Thymus (tissue), 14 donors: ENCODE measurements around the gene PERM1. TPM values are rescaled to one million over a fixed set of nuclear protein-coding genes. Genes with fewer than 3 reads are reported as not detected.
"Not testable (repeated sequence)": the region's sequence is repeated elsewhere in the genome, so short reads cannot be mapped to it uniquely, and the experiment has no call there.

Experiments used
- DNase-seq, 9 donors: peaks; one replicate each; pipeline ENCODE4 v3.0.0-alpha.2; 2013; ENCODE audit warnings: low spot score in 9 of 9, low read depth in 6 of 9, missing footprints in 1 of 9
- H3K27ac ChIP-seq, 2 donors: one replicate each; pipeline ENCODE4 v1.5.1; 2013; ENCODE audit warnings: control low read depth in 1 of 2, low read depth in 1 of 2, low read length in 1 of 2, mild to moderate bottlenecking in 1 of 2, moderate library complexity in 1 of 2
- H3K27me3 ChIP-seq, 2 donors: one replicate each; pipeline ENCODE4 v1.5.1; 2013; ENCODE audit warnings: low read length in 1 of 2; ENCODE audit not compliant: control insufficient read depth in 2 of 2, insufficient read depth in 1 of 2
- H3K36me3 ChIP-seq, 2 donors: one replicate each; pipeline ENCODE4 v1.5.1; 2013; ENCODE audit warnings: low read length in 1 of 2, mild to moderate bottlenecking in 1 of 2, moderate library complexity in 1 of 2; ENCODE audit not compliant: control insufficient read depth in 2 of 2, insufficient read depth in 2 of 2
- H3K4me1 ChIP-seq, 2 donors: one replicate each; pipeline ENCODE4 v1.5.1; 2013; ENCODE audit warnings: low read length in 2 of 2; ENCODE audit not compliant: control insufficient read depth in 2 of 2, insufficient read depth in 2 of 2
- H3K4me3 ChIP-seq, 2 donors: one replicate each; pipeline ENCODE4 v1.5.1; 2013; ENCODE audit warnings: low read length in 2 of 2, control low read depth in 1 of 2, mild to moderate bottlenecking in 1 of 2
- H3K9me3 ChIP-seq, 2 donors: one replicate each; pipeline ENCODE4 v1.5.1; 2013; ENCODE audit warnings: low read length in 1 of 2, mild to moderate bottlenecking in 1 of 2; ENCODE audit not compliant: control insufficient read depth in 2 of 2, insufficient read depth in 1 of 2
- WGBS: extraction: QIAGEN DNeasy Blood & Tissue Kit; methylation state at CpG from one replicate; pipeline ENCODE4 v1.1.7; 2013; 5-methylcytosine and 5-hydroxymethylcytosine counted together
- long read RNA-seq, 10 donors: transcript quantifications; one replicate each; lab custom pipeline, GENCODE V29; 2026
- polyA plus RNA-seq: library from polyadenylated mRNA; stranded (reverse); fragments of 200-250 nt; gene quantifications from one replicate; pipeline ENCODE4 v1.2.3, GENCODE V29; 2013
- total RNA-seq: library from RNA; stranded (reverse); fragments of 120-200 nt; gene quantifications from one replicate; pipeline ENCODE4 v1.2.4, GENCODE V29; 2013
- donor health status: healthy.

Gene PERM1
- total RNA-seq (0.05 TPM), polyA plus RNA-seq (0.59 TPM)
- long read RNA-seq, donor 1 = 0 reads
- long read RNA-seq, donor 2 = 0 reads
- long read RNA-seq, donor 3 = 0 reads
- long read RNA-seq, donor 4, partial matches to known transcripts = 0 of 1 reads
- long read RNA-seq, donor 4, other reads (novel, unspliced or antisense) = 0 of 1 reads
- long read RNA-seq, donor 5 = 0 reads
- long read RNA-seq, donor 6 = 0 reads
- long read RNA-seq, donor 7 = 0 reads
- long read RNA-seq, donor 8 = 0 reads
- long read RNA-seq, donor 9 = 0 reads
- long read RNA-seq, donor 10 = 0 reads

DNA sequence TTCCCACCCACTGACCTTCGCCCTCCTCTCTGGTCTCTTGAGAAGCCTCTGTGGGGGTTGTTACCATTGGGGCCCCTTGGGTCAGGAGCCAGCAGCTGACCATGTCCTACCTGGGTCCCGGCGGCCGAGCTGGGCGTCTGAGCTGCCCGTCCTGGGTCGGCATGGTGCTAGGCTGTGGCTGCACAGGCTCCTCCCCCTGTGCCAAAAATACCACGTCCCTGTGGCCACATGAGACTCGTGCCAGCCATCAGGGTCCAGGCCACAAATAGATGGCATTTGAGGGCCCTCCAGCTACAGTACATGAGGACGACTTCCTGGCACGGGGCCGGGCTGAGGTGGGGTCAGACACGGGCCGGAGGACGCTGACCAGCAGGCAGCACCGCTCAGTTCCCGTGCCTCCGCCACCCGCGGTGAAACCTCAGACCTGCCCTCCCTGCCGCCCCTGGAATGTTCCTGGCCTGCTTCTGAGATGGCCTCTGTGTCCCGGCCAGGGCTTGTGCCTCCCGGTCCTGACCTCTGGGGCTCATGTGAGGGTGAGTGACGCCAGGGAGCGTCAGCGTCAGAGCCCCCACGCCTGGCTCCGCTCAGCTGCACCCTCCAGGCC is at the start of gene PERM1:
Gene PERM1 (minus strand): TSS at position 139 of the 604 bp plus-strand sequence. CDS start 1,064 bp downstream, outside the sequence.
- 78% methylated on average over 28 of the region's 28 CpGs for WGBS
- no peak within 1 kb of the TSS for H3K4me3 ChIP-seq
- no peak within 1 kb of the TSS for H3K27ac ChIP-seq
- peaks cover 0 to 2% of the 10 kb centered on the region in 2 donors for H3K4me1 ChIP-seq
- H3K27me3 ChIP-seq = peaks cover 0 to 45% of the 10 kb centered on the region in 2 donors
- DNase-seq = no peak
- H3K9me3 ChIP-seq = peaks cover 0 to 11% of the 10 kb centered on the region in 2 donors
- H3K36me3 ChIP-seq = no peaks in the 10 kb centered on the region

GRCh38 chr1:1030867-1031658 is 49.2 kb upstream of the PERM1 start:
- Histone ChIP-seq H3K4me1 (peaks cover 7 to 10% of the 10 kb centered on the region in 2 donors), H3K27me3 (peaks cover 37 to 59% of the 10 kb centered on the region in 2 donors)
- DNase-seq, H3K27ac ChIP-seq, H3K4me3 ChIP-seq, H3K9me3 ChIP-seq, H3K36me3 ChIP-seq: not testable (repeated sequence)
- WGBS = 89% methylated on average over 7 of the region's 7 CpGs

GRCh38 chr1:1027791-1028190 is 45.9 kb upstream of the PERM1 start:
- 90% methylated on average over 17 of the region's 17 CpGs for WGBS

DNA sequence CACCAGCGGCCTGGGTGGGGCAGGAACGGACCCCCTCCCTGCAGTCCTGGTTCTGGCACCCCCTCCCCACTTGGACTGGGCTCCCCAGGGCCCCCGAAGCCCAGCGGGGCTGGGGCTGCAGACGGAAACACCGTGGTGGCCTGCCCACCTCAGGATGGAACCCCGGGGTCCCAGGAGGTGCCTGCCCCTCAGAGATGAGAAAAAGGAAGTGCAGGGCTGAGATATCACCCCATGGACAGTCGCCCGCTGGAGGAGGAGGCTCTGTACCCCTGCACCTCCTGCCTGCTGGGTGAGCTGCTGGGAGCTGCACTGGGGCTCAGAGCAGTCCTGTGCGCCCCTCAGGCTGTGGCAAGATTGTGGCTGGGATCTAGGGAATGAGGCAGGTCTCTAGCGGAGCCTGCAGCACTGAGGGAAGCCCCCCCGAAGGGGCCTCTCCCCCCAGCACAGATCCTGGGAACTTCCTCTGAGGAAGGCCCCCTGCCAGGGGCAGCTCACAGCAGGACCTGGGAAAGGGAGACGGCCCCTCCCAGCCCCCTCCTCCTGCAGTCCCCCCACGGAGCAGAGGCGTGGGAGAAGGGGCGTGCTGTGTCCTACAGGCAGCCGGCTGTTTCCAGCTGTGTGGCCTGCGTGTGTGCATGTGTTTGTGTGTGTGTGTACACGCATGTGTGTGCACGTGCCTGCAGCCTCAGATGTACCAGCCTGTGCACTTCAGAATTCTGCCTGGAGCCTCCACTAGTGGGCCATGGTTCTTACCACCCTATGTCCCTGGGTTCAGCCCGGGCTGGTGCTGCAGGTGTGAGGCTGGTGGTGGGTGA is 44.9 kb upstream of the PERM1 start:
- peaks cover 0 to 10% of the 10 kb centered on the region in 2 donors for H3K4me1 ChIP-seq
- peaks cover 1% of the 10 kb centered on the region in 2 donors for H3K9me3 ChIP-seq
- no peaks in the 10 kb centered on the region for H3K36me3 ChIP-seq
- no peak for DNase-seq
- 64% methylated on average over 21 of the region's 21 CpGs for WGBS
- peaks cover 11 to 51% of the 10 kb centered on the region in 2 donors for H3K27me3 ChIP-seq
- H3K4me3 ChIP-seq = no peak overlapping the region
- H3K27ac ChIP-seq = no peak overlapping the region

More at GRCh38 chr1:1027791-1028190, 45.9 kb upstream of the PERM1 start:
- no peak overlapping the region for H3K4me3 ChIP-seq
- peaks cover 0 to 11% of the 10 kb centered on the region in 2 donors for H3K4me1 ChIP-seq
- H3K27me3 ChIP-seq = peaks cover 13 to 51% of the 10 kb centered on the region in 2 donors
- no peak for DNase-seq
- peaks cover 0 to 1% of the 10 kb centered on the region in 2 donors for H3K9me3 ChIP-seq
- no peaks in the 10 kb centered on the region for H3K36me3 ChIP-seq
- no peak overlapping the region for H3K27ac ChIP-seq

DNA sequence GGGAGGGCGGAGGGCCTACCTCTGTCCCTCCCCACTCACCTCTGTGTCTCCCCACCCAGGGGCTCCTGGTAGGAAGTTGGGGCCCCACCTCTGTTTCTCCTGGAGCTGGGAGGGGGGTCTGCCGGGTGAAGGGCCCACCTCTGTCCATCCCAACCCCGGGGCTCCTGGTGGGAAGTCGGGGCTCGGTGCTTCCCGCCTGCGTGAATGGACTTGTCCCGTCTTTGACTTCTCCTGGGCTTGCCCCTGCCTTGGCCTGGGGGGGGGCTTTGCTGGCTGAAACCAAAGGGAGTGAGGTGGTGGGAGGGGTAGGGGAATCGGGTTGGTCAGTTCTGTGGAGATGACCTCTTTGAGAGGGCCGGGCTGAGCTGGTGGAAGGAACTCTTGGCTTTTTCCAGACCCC is 43.8 kb upstream of the PERM1 start:
- H3K4me3 ChIP-seq = no peak overlapping the region
- peaks cover 1 to 3% of the 10 kb centered on the region in 2 donors for H3K9me3 ChIP-seq
- peaks cover 2 to 18% of the 10 kb centered on the region in 2 donors for H3K4me1 ChIP-seq
- no peak for DNase-seq
- no peaks in the 10 kb centered on the region for H3K36me3 ChIP-seq
- H3K27ac ChIP-seq = no peak overlapping the region
- H3K27me3 ChIP-seq = peaks cover 20 to 52% of the 10 kb centered on the region in 2 donors
- WGBS = 91% methylated on average over 10 of the region's 10 CpGs

- WGBS = 92% methylated on average over 31 of the region's 31 CpGs
- peaks cover 27 to 59% of the 10 kb centered on the region in 2 donors for H3K27me3 ChIP-seq
- H3K4me3 ChIP-seq = no peak overlapping the region
- no peak for DNase-seq
- peak overlapping the region; percentile 32 to 68 for H3K27ac ChIP-seq
- peaks cover 6 to 18% of the 10 kb centered on the region in 2 donors for H3K4me1 ChIP-seq
- peaks cover 1 to 3% of the 10 kb centered on the region in 2 donors for H3K9me3 ChIP-seq
- no peaks in the 10 kb centered on the region for H3K36me3 ChIP-seq
Observed at GRCh38 chr1:1024771-1025699, 43.1 kb upstream of the PERM1 start.

- Histone ChIP-seq H3K27me3 (peaks cover 28 to 59% of the 10 kb centered on the region in 2 donors), H3K9me3 (peaks cover 1 to 3% of the 10 kb centered on the region in 2 donors), H3K36me3 (no peaks in the 10 kb centered on the region), H3K4me1 (peaks cover 6 to 18% of the 10 kb centered on the region in 2 donors), H3K27ac (no peak overlapping the region), H3K4me3 (no peak overlapping the region)
- 97% methylated on average over 9 of the region's 9 CpGs for WGBS
- no peak for DNase-seq
Observed at GRCh38 chr1:1024149-1024770, 42.4 kb upstream of the PERM1 start.
